HepG2 (cell line): ENCODE data around the gene MLANA. TPM values are rescaled to one million over a fixed set of nuclear protein-coding genes. Genes with fewer than 3 reads are reported as not detected.

Source experiments
- ATAC-seq: fragments of 200-7000 bp; cut with Tn5 transposase; 3 replicates; pipeline ENCODE4 v1.9.1; 2020; ENCODE audit warnings: mild to moderate bottlenecking, moderate library complexity
- BruUV-seq: library from RNA; stranded (reverse); fragments of 400-500 nt; replicated peaks from 2 replicates; lab custom pipeline; 2021; lab: Mats Ljungman, UMichigan
- CTCF ChIA-PET: fragments of 300-600 bp; formaldehyde crosslinking; extraction: SDS; loops from one replicate; lab custom pipeline; 2021; ENCODE audit warnings: low total read pairs, inconsistent platforms, low intra/inter-chr PET ratio; lab: Yijun Ruan, JAX
- POLR2A ChIA-PET: fragments of 350-600 bp; sonication (Branson Sonifier 250); formaldehyde crosslinking; loops from one replicate; lab custom pipeline; 2020; ENCODE audit warnings: antibody characterized with exemption, inconsistent platforms; lab: Yijun Ruan, JAX
- DNase-seq: peaks from one replicate; pipeline ENCODE4 v3.0.0-alpha.2; 2015; ENCODE audit warnings: low spot score
- FAIRE-seq: peaks from 3 replicates; lab custom pipeline; 2011; peaks lifted over from hg19 to GRCh38; lab: Jason Lieb, UNC
- H2AFZ ChIP-seq: one replicate; pipeline ENCODE4 v1.6.1; 2011; ENCODE audit warnings: low read length, inconsistent platforms
- H3K27ac ChIP-seq: fragments of 300-600 bp; 3 replicates; pipeline ENCODE4 v1.8.0; 2011; ENCODE audit warnings: mixed run types, mild to moderate bottlenecking, mixed read lengths, low read length, inconsistent platforms; ENCODE audit not compliant: insufficient read depth; ENCODE audit errors: extremely low read length
- H3K27me3 ChIP-seq, 2 experiments: fragments of 200-600 bp in 1 of 2; 2 replicates in 1 of 2; 3 replicates in 1 of 2; pipeline versions ENCODE4 v1.6.0 to v1.8.0; 2011; ENCODE audit warnings: low read length in 2 of 2, mild to moderate bottlenecking in 2 of 2, moderate library complexity in 2 of 2, inconsistent platforms in 1 of 2; ENCODE audit not compliant: insufficient read depth in 2 of 2, control insufficient read depth in 1 of 2
- H3K36me3 ChIP-seq, 2 experiments: fragments of 200-600 bp in 1 of 2; replicated peaks in 1 of 2; 2 replicates in 1 of 2; 3 replicates in 1 of 2; pipeline versions ENCODE4 v1.5.1 to v1.8.0; 2011; ENCODE audit warnings: low read length in 2 of 2, inconsistent platforms in 1 of 2; ENCODE audit not compliant: insufficient read depth in 2 of 2, control insufficient read depth in 1 of 2
- H3K4me1 ChIP-seq: 2 replicates; pipeline ENCODE4 v1.5.1; 2012; ENCODE audit warnings: low read length, inconsistent platforms; ENCODE audit not compliant: insufficient read depth
- H3K4me2 ChIP-seq: 2 replicates; pipeline ENCODE4 v1.6.0; 2011; ENCODE audit warnings: low read depth, low read length, inconsistent platforms
- H3K4me3 ChIP-seq, 3 experiments: fragments of 200-600 bp in 1 of 3; sonication (generic), shearing (Covaris generic) in 1 of 3; replicated peaks in 1 of 3; 2 replicates each; pipeline ENCODE4 v1.5.1; 2011 to 2016; ENCODE audit warnings: low read length in 3 of 3, inconsistent platforms in 2 of 3, low read depth in 2 of 3, mild to moderate bottlenecking in 2 of 3, control low read depth in 1 of 3, mixed read lengths in 1 of 3; ENCODE audit not compliant: insufficient read depth in 1 of 3
- H3K79me2 ChIP-seq: one replicate; pipeline ENCODE4 v1.6.1; 2011; ENCODE audit warnings: low read length, inconsistent platforms; ENCODE audit not compliant: insufficient read depth
- H3K9ac ChIP-seq: 2 replicates; pipeline ENCODE4 v1.6.0; 2011; ENCODE audit warnings: mild to moderate bottlenecking, low read depth, low read length, inconsistent platforms; ENCODE audit not compliant: insufficient read depth
- H3K9me3 ChIP-seq: 2 replicates; pipeline ENCODE4 v1.5.1; 2012; ENCODE audit warnings: mild to moderate bottlenecking, low read length
- H4K20me1 ChIP-seq: 2 replicates; pipeline ENCODE4 v1.6.0; 2011; ENCODE audit warnings: inconsistent platforms, mild to moderate bottlenecking, low read length, moderate library complexity; ENCODE audit not compliant: insufficient read depth
- BRF2 ChIP-seq: sonication (generic); formaldehyde crosslinking; IDR thresholded peaks from 2 replicates; pipeline ENCODE4 v1.8.1; 2022; ENCODE audit warnings: mild to moderate bottlenecking, missing genetic modification reagents
- CBX5 ChIP-seq: sonication (generic); formaldehyde crosslinking; IDR thresholded peaks from 2 replicates; pipeline ENCODE4 v1.4.0; 2020; ENCODE audit warnings: missing genetic modification reagents, borderline replicate concordance
- FOXO1 ChIP-seq: sonication (generic); formaldehyde crosslinking; IDR thresholded peaks from 2 replicates; pipeline ENCODE4 v1.4.0; 2020; ENCODE audit warnings: missing genetic modification reagents
- GTF3A ChIP-seq: sonication (generic); formaldehyde crosslinking; conservative IDR thresholded peaks from 2 replicates; pipeline ENCODE4 v1.4.0; 2020; ENCODE audit warnings: mild to moderate bottlenecking, missing genetic modification reagents
- ISL2 ChIP-seq: sonication (generic); formaldehyde crosslinking; IDR thresholded peaks from 2 replicates; pipeline ENCODE4 v1.5.0; 2020; ENCODE audit warnings: missing genetic modification reagents
- JARID2 ChIP-seq: sonication (generic); formaldehyde crosslinking; IDR thresholded peaks from 2 replicates; pipeline ENCODE4 v1.8.1; 2023; ENCODE audit warnings: missing genetic modification reagents, inconsistent platforms; ENCODE audit not compliant: insufficient replicate concordance
- KLF11 ChIP-seq: IDR thresholded peaks from 2 replicates; pipeline ENCODE4 v1.6.1; 2016; ENCODE audit warnings: missing compliant biosample characterization
- MXI1 ChIP-seq: IDR thresholded peaks from 3 replicates; pipeline ENCODE4 v1.6.1; 2012; ENCODE audit warnings: low read depth, low read length, inconsistent platforms, borderline replicate concordance
- NFE2L1 ChIP-seq: sonication (generic); formaldehyde crosslinking; IDR thresholded peaks from 2 replicates; pipeline ENCODE4 v1.4.0; 2020; ENCODE audit warnings: missing genetic modification reagents, mild to moderate bottlenecking, borderline replicate concordance
- NONO ChIP-seq, 2 experiments: fragments of 450-650 bp in 1 of 2; sonication (generic) in 1 of 2; formaldehyde crosslinking in 1 of 2; IDR thresholded peaks in 1 of 2; conservative IDR thresholded peaks in 1 of 2; 2 replicates each; pipeline versions ENCODE4 v1.6.1 to v1.8.0; 2017 to 2022; ENCODE audit warnings: mild to moderate bottlenecking in 1 of 2, missing genetic modification reagents in 1 of 2, moderate library complexity in 1 of 2
- PBX3 ChIP-seq: sonication (generic); formaldehyde crosslinking; IDR thresholded peaks from 2 replicates; pipeline ENCODE4 v1.8.1; 2023; ENCODE audit warnings: missing genetic modification reagents, inconsistent platforms, borderline replicate concordance
- SMAD9 ChIP-seq: sonication (generic); formaldehyde crosslinking; IDR thresholded peaks from 2 replicates; pipeline ENCODE4 v1.5.1; 2020; ENCODE audit warnings: mild to moderate bottlenecking, missing genetic modification reagents
- ZFP90 ChIP-seq: sonication (generic); formaldehyde crosslinking; IDR thresholded peaks from 2 replicates; pipeline ENCODE4 v1.8.0; 2022; ENCODE audit warnings: missing genetic modification reagents, mild to moderate bottlenecking, inconsistent platforms, borderline replicate concordance
- ZNF343 ChIP-seq: sonication (generic); formaldehyde crosslinking; IDR thresholded peaks from 2 replicates; pipeline ENCODE4 v1.4.0; 2020; ENCODE audit warnings: mild to moderate bottlenecking, missing genetic modification reagents
- in situ Hi-C: cut with HindIII; loops from 2 replicates; pipeline ENCODE4 v1.10.0; 2017; ENCODE audit warnings: low pct_unique_long_range_greater_than_20kb; ENCODE audit not compliant: extremely low pct_ligation_motif_present
- intact Hi-C: fragments of 100-400 bp; cut with micrococcal nuclease; formaldehyde crosslinking; loops from one replicate; pipeline ENCODE4 v1.10.0; 2022; ENCODE audit not compliant: unreplicated experiment
- polyA plus RNA-seq, 8 experiments: library from polyadenylated mRNA; depleted of rRNA in 3 of 8; stranded (reverse) in 7 of 8; unstranded in 1 of 8; fragments of >200 nt; fragmentation: Illumina TruSeq in 4 of 8; extraction: Trizol in 4 of 8; gene quantifications; 2 replicates each; pipeline versions ENCODE4 v1.2.1 to v1.2.3, GENCODE V29; 2011 to 2016; ENCODE audit warnings: low read depth in 4 of 8, missing spikeins in 1 of 8, mixed read lengths in 1 of 8; ENCODE audit not compliant: insufficient read depth in 1 of 8
- total RNA-seq, 5 experiments: library from RNA; depleted of rRNA; stranded (reverse); fragments of >200 nt; fragmentation: Illumina TruSeq; extraction: Trizol; gene quantifications; 2 replicates each; pipeline ENCODE4 v1.2.3, GENCODE V29; 2016; ENCODE audit warnings: low read depth in 1 of 5
- TF ChIP-seq, protein P1 (sequence below): sonication (generic); formaldehyde crosslinking; IDR thresholded peaks from 2 replicates; pipeline ENCODE4 v1.8.0; 2023; ENCODE audit warnings: mild to moderate bottlenecking, missing genetic modification reagents
- TF ChIP-seq, protein P2 (sequence below): sonication (generic); formaldehyde crosslinking; IDR thresholded peaks from 2 replicates; pipeline ENCODE4 v1.9.0; 2022; ENCODE audit warnings: missing genetic modification reagents, mild to moderate bottlenecking, borderline replicate concordance
- TF ChIP-seq, protein P3 (sequence below): sonication (generic); formaldehyde crosslinking; IDR thresholded peaks from 2 replicates; pipeline ENCODE4 v1.8.1; 2023; ENCODE audit warnings: mild to moderate bottlenecking, missing genetic modification reagents, borderline replicate concordance

MLANA gene
- total and polyA plus RNA-seq, 2 of the 13 experiments (the other 11 are each of a cell fraction or from before 2014, with no cell fraction given), result 0.11 to 0.18 TPM

DNA sequence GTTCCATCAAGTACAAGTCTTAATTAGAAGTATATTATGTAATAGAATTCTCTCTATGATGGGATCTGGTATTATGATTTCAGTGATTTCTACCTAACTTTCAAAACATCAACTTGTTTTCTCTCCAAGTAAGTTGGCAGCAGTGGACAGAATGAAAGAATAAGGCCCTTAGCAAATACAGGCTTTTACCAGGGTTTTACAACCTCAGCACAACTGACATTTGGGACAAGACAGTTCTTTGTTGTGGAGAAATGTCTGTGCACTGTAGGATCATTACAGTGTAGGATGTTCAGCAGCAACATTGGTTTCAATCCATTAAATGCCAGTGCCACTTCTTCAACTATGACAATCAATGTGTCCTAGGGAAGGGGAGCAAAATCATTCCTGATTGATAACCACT lies 48.8 kb downstream of the MLANA start:
- H3K79me2 ChIP-seq, result no peaks in the 10 kb centered on the region
- no peak overlapping the region for H3K9ac ChIP-seq
- no peaks in the 10 kb centered on the region for H3K36me3 ChIP-seq
- BruUV-seq, result no TSS peak
- FAIRE-seq (no peak), DNase-seq (no peak), ATAC-seq (no peak)
- H3K4me3 ChIP-seq, result no peak overlapping the region
- intact Hi-C loops, result no loop called here
- H3K27ac ChIP-seq, result no peak overlapping the region
- in situ Hi-C loops, result no loop called here
- H2AFZ ChIP-seq, result no peak overlapping the region
- ChIA-PET POLR2A (no interaction called here), CTCF (no interaction called here)
- H3K9me3 ChIP-seq, result no peaks in the 10 kb centered on the region
- no peaks in the 10 kb centered on the region for H3K27me3 ChIP-seq
- no peaks in the 10 kb centered on the region for H3K4me1 ChIP-seq
- H4K20me1 ChIP-seq, result no peaks in the 10 kb centered on the region
- no peak overlapping the region for H3K4me2 ChIP-seq
- TF ChIP-seq JARID2 (CRISPR knock-in tag) (no peak), KLF11 (CRISPR knock-in tag) (no peak), PBX3 (CRISPR knock-in tag) (no peak), ISL2 (no peak), NFE2L1 (CRISPR knock-in tag) (no peak), ZFP90 (CRISPR knock-in tag) (no peak), ZNF343 (CRISPR knock-in tag) (no peak), FOXO1 (no peak), MXI1 (no peak), BRF2 (CRISPR knock-in tag) (no peak), CBX5 (CRISPR knock-in tag) (no peak), SMAD9 (no peak), NONO (IDR thresholded peaks at IDR 0.05) (no peak), NONO (CRISPR knock-in tag; conservative IDR thresholded peaks at IDR 0.05) (no peak), GTF3A (no peak)
- TF ChIP-seq, protein P1, sequence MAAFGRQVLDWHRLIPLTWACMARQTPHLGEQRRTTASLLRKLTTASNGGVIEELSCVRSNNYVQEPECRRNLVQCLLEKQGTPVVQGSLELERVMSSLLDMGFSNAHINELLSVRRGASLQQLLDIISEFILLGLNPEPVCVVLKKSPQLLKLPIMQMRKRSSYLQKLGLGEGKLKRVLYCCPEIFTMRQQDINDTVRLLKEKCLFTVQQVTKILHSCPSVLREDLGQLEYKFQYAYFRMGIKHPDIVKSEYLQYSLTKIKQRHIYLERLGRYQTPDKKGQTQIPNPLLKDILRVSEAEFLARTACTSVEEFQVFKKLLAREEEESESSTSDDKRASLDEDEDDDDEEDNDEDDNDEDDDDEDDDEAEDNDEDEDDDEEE (CRISPR knock-in tag), result no peak
- TF ChIP-seq, protein P2, sequence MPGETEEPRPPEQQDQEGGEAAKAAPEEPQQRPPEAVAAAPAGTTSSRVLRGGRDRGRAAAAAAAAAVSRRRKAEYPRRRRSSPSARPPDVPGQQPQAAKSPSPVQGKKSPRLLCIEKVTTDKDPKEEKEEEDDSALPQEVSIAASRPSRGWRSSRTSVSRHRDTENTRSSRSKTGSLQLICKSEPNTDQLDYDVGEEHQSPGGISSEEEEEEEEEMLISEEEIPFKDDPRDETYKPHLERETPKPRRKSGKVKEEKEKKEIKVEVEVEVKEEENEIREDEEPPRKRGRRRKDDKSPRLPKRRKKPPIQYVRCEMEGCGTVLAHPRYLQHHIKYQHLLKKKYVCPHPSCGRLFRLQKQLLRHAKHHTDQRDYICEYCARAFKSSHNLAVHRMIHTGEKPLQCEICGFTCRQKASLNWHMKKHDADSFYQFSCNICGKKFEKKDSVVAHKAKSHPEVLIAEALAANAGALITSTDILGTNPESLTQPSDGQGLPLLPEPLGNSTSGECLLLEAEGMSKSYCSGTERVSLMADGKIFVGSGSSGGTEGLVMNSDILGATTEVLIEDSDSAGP (CRISPR knock-in tag), result no peak
- TF ChIP-seq, protein P3, sequence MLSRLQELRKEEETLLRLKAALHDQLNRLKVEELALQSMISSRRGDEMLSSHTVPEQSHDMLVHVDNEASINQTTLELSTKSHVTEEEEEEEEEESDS, result no peak
